Measurements from ENCODE around the gene EGR2.

Gene EGR2

GRCh38 chr10:62816331-62817120, at the start of gene EGR2:
TSS of gene EGR2 (minus strand) at chr10:62816366. CDS start at chr10:62816029, 337 bp downstream.
- DNase-seq = peak; percentile 92

DNA sequence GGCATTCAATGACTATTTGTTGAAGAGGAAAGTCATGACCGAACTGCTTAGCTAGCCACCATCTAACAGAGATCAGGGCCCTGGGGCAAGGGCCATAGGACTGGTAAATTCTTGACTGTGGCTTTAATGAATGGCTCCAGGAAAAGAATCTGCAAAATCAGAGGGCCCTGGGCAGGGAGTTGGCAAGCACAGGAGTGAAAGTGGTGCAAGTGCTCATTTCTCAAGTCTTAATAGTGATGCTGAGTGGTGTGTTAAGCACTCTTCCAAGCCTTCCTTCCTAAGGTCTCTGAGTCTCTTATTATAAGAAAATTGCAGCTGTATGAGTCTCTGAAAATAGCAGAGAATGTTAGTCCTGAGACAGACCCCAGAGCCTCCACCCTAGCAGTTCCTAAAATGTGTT, 46.3 kb upstream of the EGR2 start:
- no peak for DNase-seq

- no peak for DNase-seq
These were observed 45.3 kb upstream of the EGR2 start for GRCh38 chr10:62861507-62861906.

DNA sequence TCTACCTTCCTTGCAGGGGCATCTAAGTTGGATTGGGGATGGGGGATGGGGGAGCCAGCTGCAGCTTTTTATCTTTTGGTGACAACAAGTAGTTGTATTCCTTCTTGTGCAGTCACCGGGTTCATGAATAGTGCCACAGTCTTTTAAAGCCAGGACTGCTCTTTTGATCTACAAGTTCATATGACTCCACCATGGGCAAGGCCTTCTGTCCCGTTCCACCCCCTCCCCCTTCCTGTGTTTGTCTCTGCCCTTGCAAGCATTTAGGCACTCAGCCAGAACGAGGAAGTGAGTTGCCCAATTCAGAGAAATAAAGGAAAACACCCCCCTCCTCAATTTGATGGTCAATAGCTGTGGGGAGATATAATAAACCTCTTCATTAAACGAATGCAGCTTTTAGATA, 44.8 kb upstream of the EGR2 start:
- no peak for DNase-seq

DNA sequence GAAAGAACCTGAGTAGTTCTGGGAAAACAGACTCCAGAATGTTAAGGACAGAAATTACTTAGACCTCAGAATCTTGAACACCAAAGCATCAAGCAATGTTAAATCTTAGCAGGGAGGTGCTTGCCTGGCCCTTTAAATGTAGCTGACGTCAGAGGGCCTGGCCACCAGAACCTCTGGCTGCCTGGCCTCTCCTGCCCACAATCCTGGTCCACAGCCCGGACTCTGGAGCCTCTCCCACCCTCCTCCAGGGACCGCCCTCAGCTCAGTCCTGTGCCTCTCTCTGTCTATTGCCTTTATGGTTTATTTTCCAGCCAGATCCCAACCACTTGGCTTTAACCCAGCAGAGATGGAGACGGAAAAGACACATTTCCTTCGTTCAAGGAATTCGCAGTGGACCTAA, 42.2 kb upstream of the EGR2 start:
- DNase-seq = peak; percentile 4

DNA sequence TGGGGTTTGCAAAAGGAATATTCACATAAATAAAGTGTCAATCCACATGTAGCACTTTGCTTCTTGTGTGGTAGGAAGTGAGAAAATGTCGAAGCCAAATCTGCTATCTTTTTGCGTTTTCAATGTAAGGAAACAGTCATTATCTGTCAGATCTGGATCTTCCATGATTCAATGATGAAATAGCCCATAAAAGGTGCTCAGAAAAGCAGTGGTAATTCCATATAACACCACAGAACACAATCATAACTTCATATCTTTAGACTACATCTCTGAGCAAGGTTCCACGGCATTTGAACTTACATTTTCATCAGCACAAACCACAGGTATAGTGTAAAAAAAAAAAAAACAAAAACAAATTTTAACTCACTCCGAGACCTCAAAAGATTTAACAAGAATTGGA, 39.9 kb upstream of the EGR2 start:
- DNase-seq = no peak

DNA sequence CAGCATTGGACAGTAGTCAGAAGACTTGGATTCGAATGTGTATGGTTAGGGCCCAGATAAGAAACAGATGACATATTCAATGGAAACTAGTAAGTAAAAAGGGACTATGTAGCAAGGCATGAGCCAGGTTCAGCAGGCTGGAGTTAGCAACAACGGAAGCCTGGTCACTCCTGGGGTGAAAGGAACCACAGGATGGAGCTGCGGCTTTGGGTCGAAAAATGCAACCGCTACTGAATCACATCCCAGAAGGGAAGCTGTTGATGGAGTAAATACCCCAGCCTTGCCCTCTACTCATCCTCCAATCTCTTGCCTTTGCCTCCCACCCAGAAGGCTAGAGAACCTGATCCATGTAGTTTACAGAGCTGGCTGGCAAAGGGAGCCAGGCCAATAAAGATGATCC, 37.5 kb upstream of the EGR2 start:
- DNase-seq = no peak

DNA sequence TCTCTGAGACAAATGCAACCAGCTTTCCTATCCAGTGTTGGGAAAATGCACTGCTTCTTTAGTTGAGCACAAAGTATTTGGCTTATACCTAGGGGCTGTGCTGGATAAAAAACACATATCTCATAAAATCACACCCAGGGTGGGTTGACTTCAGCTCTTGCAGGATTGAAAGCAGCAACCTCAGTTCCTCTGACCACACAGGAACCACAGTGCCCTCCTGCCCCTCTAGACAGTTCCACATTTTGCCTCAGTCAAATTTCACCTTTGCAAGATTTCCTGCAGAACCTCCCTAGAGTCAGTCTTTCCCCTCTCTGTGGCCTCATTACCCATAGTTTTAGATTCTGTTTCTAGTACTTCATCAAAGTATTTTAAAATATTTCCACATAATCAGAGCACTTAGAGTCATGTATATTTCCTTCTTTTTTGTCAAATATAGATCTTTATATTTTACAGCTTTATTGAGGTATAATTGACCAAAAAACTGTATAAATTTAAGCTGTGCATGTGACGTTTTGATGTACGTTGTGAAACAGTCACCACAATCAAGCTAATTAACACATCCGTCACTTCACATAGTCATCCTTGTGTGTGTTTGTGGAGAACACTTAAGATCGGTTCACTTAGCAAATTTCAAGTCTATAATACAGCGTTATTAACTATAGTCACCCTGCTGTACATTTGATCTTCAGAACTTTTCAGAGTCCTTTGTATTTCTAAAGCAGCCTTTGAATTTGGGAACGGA, 37.0 kb upstream of the EGR2 start:
- DNase-seq = no peak

DNA sequence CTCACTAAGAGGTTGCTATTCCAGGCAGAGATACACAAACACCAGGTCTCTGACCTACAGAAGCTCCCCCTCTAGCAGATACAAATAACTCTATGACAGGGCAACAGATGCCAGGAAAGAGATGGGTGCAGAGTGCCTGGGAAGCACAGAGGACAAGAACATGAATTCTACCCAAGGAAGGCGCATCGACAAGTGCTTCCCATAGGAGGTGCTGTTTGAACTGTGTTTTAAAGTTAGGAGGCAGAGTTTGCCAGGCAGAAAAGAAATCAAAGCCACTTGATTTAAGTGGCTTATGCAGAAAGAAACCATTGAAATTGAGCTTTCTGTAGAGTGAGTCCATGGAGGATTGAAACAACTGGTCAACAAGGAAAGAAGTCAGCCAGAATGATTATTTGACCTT, 35.3 kb upstream of the EGR2 start:
- no peak for DNase-seq

DNA sequence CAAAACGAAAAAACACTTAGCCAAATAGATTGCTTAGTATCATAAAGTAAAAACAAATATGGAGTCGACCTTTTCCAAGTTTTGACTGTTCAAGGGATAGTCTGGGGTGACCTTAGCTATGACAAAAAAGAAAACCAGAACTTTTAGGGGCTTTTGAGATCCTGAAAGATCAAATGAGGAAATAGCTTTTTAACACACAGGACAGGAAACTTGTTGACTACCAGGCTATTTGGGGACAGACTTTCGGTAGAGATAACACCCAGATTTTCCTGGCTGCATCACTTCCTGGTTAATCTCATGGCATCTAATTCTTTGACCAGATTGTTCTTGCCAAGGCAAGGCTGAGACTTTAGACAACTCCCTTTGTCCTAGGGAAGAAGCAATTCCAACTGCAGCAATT, 34.5 kb upstream of the EGR2 start:
- DNase-seq = no peak

GRCh38 chr10:62847433-62847832, 31.3 kb upstream of the EGR2 start:
- no peak for DNase-seq

DNA sequence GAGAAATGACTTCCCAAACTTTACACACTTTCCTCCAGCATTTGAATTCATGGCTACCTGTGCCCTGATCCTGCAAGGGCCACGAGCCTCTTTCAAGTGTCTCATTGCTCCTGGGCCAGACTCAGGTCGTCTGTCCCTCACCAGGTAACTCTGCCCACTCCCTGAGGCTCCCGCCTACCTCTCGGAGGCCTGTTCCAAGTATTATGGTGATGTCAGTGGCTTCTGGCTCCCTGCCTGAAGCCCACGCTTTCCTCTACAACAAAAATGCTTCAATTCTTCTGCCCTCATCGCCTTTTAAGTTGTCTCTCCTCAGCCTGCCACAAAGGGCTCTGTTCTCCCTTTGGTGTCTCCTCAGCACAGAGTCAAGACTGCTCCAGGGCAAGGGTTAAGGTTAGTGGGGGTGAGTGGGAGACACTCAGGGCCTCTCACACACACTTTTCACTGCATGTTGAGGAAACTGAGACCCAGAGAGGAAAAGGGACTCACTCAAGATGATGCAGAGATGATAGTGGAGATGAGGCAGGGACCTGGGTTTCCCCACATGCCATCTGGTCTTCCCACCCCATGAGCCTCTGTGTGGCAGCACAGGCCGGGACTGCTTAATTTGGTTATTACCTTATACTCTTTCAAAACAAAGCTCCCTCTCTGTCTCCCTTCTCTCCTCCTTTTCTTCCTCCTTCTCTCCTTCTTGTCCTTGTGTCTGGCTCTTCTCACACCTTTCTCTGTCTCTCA, 28.3 kb upstream of the EGR2 start:
- DNase-seq = no peak

DNA sequence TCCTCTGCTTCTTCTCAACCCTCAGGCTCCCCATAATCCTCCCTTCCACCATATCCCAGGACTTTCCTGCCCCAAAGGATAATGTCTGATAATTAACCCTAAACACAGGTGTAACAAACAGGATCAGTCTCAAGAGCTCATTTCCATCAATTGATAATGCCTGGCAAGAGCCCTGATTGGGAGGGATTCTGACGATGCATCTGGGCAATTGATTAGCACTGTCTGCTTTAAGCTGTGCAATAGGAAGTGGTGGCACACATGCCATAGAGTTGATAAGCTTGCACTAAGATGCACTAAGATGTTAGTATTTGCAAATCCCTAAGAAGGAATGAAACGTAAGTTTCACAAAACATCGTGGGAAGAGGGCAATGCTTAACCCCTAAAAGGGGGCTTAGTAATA, 27.4 kb upstream of the EGR2 start:
- DNase-seq = no peak

- DNase-seq = no peak
These were observed 26.8 kb upstream of the EGR2 start for GRCh38 chr10:62842983-62843382.

DNA sequence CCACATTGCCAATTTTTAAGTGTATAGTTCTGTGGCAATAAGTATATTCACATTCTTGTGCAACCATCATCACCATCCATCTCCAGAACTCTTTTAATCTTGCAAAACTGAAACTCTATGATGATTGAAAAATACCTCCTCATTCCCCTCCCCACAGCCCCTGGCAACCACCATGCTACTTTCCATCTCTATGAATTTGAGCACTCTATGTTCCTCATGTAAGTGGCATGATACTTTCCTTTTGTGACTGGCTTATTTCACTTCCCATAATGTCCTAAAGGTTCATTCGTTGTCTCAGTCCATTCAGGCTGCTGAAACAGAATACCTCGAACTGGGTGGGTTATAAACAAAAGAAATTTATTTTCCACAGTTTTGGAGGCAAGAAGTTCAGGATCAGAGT, 23.4 kb upstream of the EGR2 start:
- DNase-seq = no peak

GRCh38 chr10:62831346-62831745, 15.2 kb upstream of the EGR2 start:
- peak; percentile 76 for DNase-seq

- DNase-seq = no peak
These were observed 14.5 kb upstream of the EGR2 start for GRCh38 chr10:62830679-62831078.

DNA sequence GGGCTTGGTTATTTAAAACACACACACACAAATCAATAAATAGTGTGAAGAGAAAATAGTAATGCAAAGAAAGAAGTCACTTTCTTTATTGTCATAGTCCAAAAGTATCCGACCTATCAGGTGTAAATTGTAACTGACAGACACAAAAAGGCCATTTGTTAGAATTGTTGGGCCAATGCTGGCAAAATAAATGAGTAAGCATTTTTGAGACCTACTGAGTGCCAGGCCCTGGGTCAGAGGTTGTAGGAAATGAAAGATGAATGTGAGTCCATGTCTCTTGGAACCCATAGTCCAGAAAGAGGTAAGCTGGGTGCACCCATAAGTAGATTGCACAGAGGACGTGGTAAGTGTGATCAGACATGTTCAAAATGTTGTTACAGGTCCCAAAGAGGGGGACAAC, 13.5 kb upstream of the EGR2 start:
- no peak for DNase-seq

DNA sequence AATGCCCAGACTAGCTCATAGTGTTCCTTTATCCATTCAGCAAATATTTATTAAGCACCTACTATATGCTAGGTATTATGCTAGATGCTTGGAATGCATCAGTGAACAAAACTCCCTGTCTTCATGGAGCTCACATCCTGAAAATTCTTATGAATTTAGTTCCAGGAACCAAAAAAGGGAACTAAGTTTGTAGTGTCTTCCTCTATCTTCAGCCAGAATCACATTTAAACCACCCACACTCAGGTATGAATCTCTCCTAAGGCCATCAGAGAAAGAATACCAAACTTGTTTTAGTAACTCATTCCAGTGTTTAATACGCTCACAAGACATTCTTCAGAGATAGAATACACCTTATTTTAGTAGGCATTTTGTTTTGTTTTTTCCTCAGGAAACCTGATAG, 10.1 kb upstream of the EGR2 start:
- DNase-seq = no peak

- DNase-seq = no peak
These were observed 4.4 kb upstream of the EGR2 start for GRCh38 chr10:62820586-62820985.

- no peak for DNase-seq
These were observed 3.2 kb upstream of the EGR2 start for GRCh38 chr10:62819141-62819920.

DNA sequence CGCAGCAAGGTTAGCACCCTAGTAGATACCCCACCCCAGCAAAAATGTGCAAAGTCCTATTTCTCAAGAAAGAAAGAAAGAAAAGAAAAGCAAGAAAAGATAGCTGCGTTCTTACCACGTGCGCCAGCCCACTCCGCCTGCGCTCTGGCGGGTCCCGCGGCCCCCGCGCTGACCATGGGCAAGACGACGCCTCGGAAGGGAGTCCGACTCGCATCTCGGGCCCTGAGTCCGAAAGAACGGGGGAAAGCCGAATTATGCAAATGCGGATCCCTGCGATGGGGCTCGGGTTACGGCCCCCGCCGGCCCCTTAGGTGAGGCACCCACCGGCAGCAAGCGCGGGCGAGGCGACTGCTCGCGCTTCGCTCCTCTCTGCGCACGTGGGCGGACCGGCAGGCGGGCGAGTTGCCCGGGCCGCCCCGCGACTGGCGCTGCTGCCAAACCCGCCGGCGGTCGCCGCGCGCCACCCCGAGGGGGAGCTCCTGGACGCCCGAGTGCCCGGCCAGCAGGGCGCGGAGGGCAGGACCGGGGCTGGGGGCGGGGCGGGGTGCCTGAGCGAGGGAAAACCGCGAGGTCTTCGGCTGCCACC, 2.4 kb upstream of the EGR2 start:
- peak; percentile 13 for DNase-seq
